Endothelial cell of umbilical vein (primary cell): ENCODE results near the gene SPATS2L. TPM values are rescaled to one million over a fixed set of nuclear protein-coding genes. Genes with fewer than 3 reads are reported as not detected.

Experiments used
- BruUV-seq: library from RNA; stranded (reverse); fragments of 400-500 nt; replicated peaks from 2 replicates; lab custom pipeline; 2021; lab: Mats Ljungman, UMichigan
- CTCF ChIA-PET: fragments of 300-600, 350-600 bp; sonication (Branson Sonifier 250); formaldehyde crosslinking; loops from one replicate; lab custom pipeline; 2021; ENCODE audit warnings: antibody characterized with exemption, inconsistent platforms; lab: Charles Lee
- POLR2A ChIA-PET: fragments of 300-600, 350-600 bp; sonication (Branson Sonifier 250); formaldehyde crosslinking; loops from one replicate; lab custom pipeline; 2021; ENCODE audit warnings: antibody characterized with exemption, inconsistent platforms; lab: Charles Lee
- DNase-seq: peaks from one replicate; pipeline ENCODE4 v3.0.0-alpha.2; 2011; ENCODE audit warnings: low read depth, low spot score
- FAIRE-seq: peaks from 2 replicates; lab custom pipeline; 2011; peaks lifted over from hg19 to GRCh38; lab: Jason Lieb, UNC
- H2AFZ ChIP-seq: 2 replicates; pipeline ENCODE4 v1.6.0; 2012; ENCODE audit warnings: low read depth, low read length, control low read depth, inconsistent platforms
- H3K27ac ChIP-seq: 2 replicates; pipeline ENCODE4 v1.5.1; 2011; ENCODE audit warnings: low read depth, mild to moderate bottlenecking, control low read depth, low read length, moderate library complexity; ENCODE audit not compliant: insufficient read depth
- H3K27me3 ChIP-seq, 2 experiments: 2 replicates each; pipeline versions ENCODE4 v1.6.0 to v1.6.1; 2011; ENCODE audit warnings: low read length in 2 of 2, mixed read lengths in 1 of 2; ENCODE audit not compliant: control insufficient read depth in 2 of 2, insufficient read depth in 2 of 2
- H3K36me3 ChIP-seq, 2 experiments: 2 replicates in 1 of 2; 3 replicates in 1 of 2; pipeline ENCODE4 v1.5.1; 2011; ENCODE audit warnings: low read length in 2 of 2, mild to moderate bottlenecking in 1 of 2, moderate library complexity in 1 of 2; ENCODE audit not compliant: control insufficient read depth in 2 of 2, insufficient read depth in 2 of 2; ENCODE audit errors: extremely low read depth in 1 of 2
- H3K4me1 ChIP-seq: 3 replicates; pipeline ENCODE4 v1.5.1; 2011; ENCODE audit warnings: mild to moderate bottlenecking, low read length; ENCODE audit not compliant: control insufficient read depth, insufficient read depth; ENCODE audit errors: extremely low read depth
- H3K4me2 ChIP-seq: 2 replicates; pipeline ENCODE4 v1.6.1; 2011; ENCODE audit warnings: low read length, control low read depth, mixed read lengths; ENCODE audit not compliant: insufficient read depth
- H3K4me3 ChIP-seq, 3 experiments: fragments of 200-600 bp in 1 of 3; sonication (generic), shearing (Covaris generic) in 1 of 3; replicated peaks in 1 of 3; 2 replicates each; pipeline ENCODE4 v1.5.1; 2011 to 2016; ENCODE audit warnings: control low read depth in 3 of 3, low read length in 3 of 3, mild to moderate bottlenecking in 2 of 3, inconsistent platforms in 1 of 3, low read depth in 1 of 3, moderate library complexity in 1 of 3; ENCODE audit not compliant: insufficient read depth in 1 of 3
- H3K79me2 ChIP-seq: 2 replicates; pipeline ENCODE4 v1.6.0; 2012; ENCODE audit warnings: low read length, inconsistent platforms; ENCODE audit not compliant: control insufficient read depth, insufficient read depth
- H3K9ac ChIP-seq: replicated peaks from 2 replicates; pipeline ENCODE3; 2011; ENCODE audit warnings: low read length, control low read depth; ENCODE audit not compliant: insufficient read depth; ENCODE audit errors: extremely low read depth
- H3K9me1 ChIP-seq: replicated peaks from 3 replicates; pipeline ENCODE4 v1.6.0; 2011; ENCODE audit warnings: mild to moderate bottlenecking, low read length; ENCODE audit not compliant: control insufficient read depth, insufficient read depth; ENCODE audit errors: extremely low read depth
- H3K9me3 ChIP-seq: replicated peaks from 2 replicates; pipeline ENCODE4 v1.5.1; 2012; ENCODE audit warnings: low read length, inconsistent platforms; ENCODE audit not compliant: control insufficient read depth, insufficient read depth
- H4K20me1 ChIP-seq: replicated peaks from 2 replicates; pipeline ENCODE3; 2011; ENCODE audit warnings: mild to moderate bottlenecking, low read length; ENCODE audit not compliant: control insufficient read depth, insufficient read depth; ENCODE audit errors: extremely low read depth
- CTCF ChIP-seq, 2 donors: IDR thresholded peaks; 1 replicate in 1 of 2; 2 replicates in 1 of 2; pipeline ENCODE4 v1.5.1; 2011; ENCODE audit warnings: low read length in 2 of 2, mild to moderate bottlenecking in 2 of 2, moderate library complexity in 2 of 2, control low read depth in 1 of 2, inconsistent platforms in 1 of 2, low read depth in 1 of 2; ENCODE audit not compliant: insufficient read depth in 1 of 2; ENCODE audit errors: extremely low read depth in 1 of 2
- EZH2 ChIP-seq: IDR thresholded peaks from 2 replicates; pipeline ENCODE4 v1.6.1; 2012; ENCODE audit warnings: borderline replicate concordance, low read depth, mild to moderate bottlenecking, moderate library complexity, low read length, inconsistent platforms; ENCODE audit not compliant: severe bottlenecking
- FOS ChIP-seq: IDR thresholded peaks from 2 replicates; pipeline ENCODE4 v1.6.1; 2011; ENCODE audit warnings: mild to moderate bottlenecking, low read length, moderate library complexity, borderline replicate concordance; ENCODE audit not compliant: insufficient read depth
- GATA2 ChIP-seq: IDR thresholded peaks from 2 replicates; pipeline ENCODE4 v1.7.0; 2011; ENCODE audit warnings: low read depth, mild to moderate bottlenecking, moderate library complexity, mixed read lengths, low read length; ENCODE audit not compliant: insufficient read length, insufficient read depth
- JUN ChIP-seq: IDR thresholded peaks from 2 replicates; pipeline ENCODE4 v1.6.1; 2011; ENCODE audit warnings: borderline replicate concordance, low read depth; ENCODE audit not compliant: insufficient read length, insufficient read depth
- MYC ChIP-seq: IDR thresholded peaks from one replicate; pipeline ENCODE4 v1.6.1; 2011; ENCODE audit warnings: mild to moderate bottlenecking, low read depth, low read length
- POLR2A ChIP-seq: IDR thresholded peaks from 2 replicates; pipeline ENCODE4 v1.6.1; 2012; ENCODE audit warnings: low read depth, mild to moderate bottlenecking, control low read depth, low read length
- POLR2AphosphoS5 ChIP-seq: IDR thresholded peaks from 2 replicates; pipeline ENCODE4 v1.6.1; 2012; ENCODE audit warnings: low read depth, mild to moderate bottlenecking, control low read depth, low read length, moderate library complexity; ENCODE audit not compliant: insufficient read depth
- dilution Hi-C: fragments of 300-500 bp; cut with MboI; formaldehyde crosslinking; loops from one replicate; pipeline ENCODE4 v1.15.0; 2019; ENCODE audit warnings: low sequenced_read_pairs; ENCODE audit not compliant: extremely low pct_ligation_motif_present
- intact Hi-C: fragments of 100-400 bp; cut with micrococcal nuclease; formaldehyde crosslinking; loops from one replicate; pipeline ENCODE4 v1.10.0; 2022
- polyA plus RNA-seq, 4 experiments: library from polyadenylated mRNA; depleted of rRNA in 3 of 4; stranded (reverse) in 3 of 4; unstranded in 1 of 4; fragments of >200 nt; gene quantifications; 2 replicates each; pipeline versions ENCODE4 v1.2.1 to v1.2.3, GENCODE V29; 2011 to 2012; ENCODE audit warnings: missing spikeins in 1 of 4
- total RNA-seq: library from RNA; stranded (reverse); gene quantifications from 2 replicates; pipeline ENCODE4 v1.2.3, GENCODE V29; 2021
- TF ChIP-seq, protein P1 (sequence below): IDR thresholded peaks from 2 replicates; pipeline ENCODE4 v1.6.1; 2011; ENCODE audit not compliant: insufficient read depth, insufficient read length

SPATS2L gene
- total and polyA plus RNA-seq, 2 donors (not counting 3 experiments of a cell fraction or from before 2014, with no cell fraction given) = 29.1 to 72.9 TPM

DNA sequence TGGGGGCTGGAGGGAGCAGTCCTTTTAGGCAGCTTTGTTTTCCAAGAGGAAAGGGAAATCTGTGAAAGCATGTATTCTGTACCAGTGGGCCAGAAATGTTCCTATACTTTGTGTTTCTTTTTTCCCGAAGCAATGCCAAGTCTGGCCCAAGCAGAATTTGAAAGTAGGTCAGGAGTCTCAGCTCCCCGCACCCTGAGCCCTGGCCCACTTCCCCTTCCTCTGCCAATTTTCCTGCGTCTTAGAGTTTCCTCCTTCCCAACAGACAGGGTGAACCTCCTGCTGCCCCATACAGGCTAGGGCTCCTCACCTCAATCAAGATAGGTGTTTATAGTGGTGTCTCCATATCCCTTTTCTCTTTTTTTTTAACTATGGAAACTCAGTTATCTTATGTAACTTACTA lies 138.0 kb downstream of the SPATS2L start:
- Histone ChIP-seq H3K4me3 (no peak overlapping the region), H3K4me2 (no peak overlapping the region), H3K9me1 (peaks cover 2% of the 10 kb centered on the region), H4K20me1 (no peaks in the 10 kb centered on the region), H3K9me3 (no peaks in the 10 kb centered on the region), H3K36me3 (peaks cover 2 to 5% of the 10 kb centered on the region in 2 experiments), H2AFZ (no peak overlapping the region), H3K27me3 (no peaks in the 10 kb centered on the region), H3K27ac (no peak overlapping the region), H3K79me2 (no peaks in the 10 kb centered on the region), H3K9ac (no peak overlapping the region), H3K4me1 (no peaks in the 10 kb centered on the region)
- FAIRE-seq (no peak), DNase-seq (no peak)
- intact Hi-C loops (no loop called here), dilution Hi-C loops (no loop called here)
- ChIA-PET POLR2A (no interaction called here), CTCF (interaction anchor here (1.0 to 1.2 kb wide), 2 partner anchors 29 to 41 kb away, joined by 3 read pairs; no protein-coding TSS in a partner anchor)
- TF ChIP-seq POLR2A (no peak), GATA2 (no peak), FOS (no peak)
- BruUV-seq = no TSS peak

- dilution Hi-C loops (no loop called here), intact Hi-C loops (no loop called here)
- no peaks in the 10 kb centered on the region for H3K27me3 ChIP-seq
- no peaks in the 10 kb centered on the region for H3K9me1 ChIP-seq
- H3K9me3 ChIP-seq = no peaks in the 10 kb centered on the region
- no peak for TF ChIP-seq EZH2
- TF ChIP-seq GATA2 = no peak
- TF ChIP-seq, protein P1, sequence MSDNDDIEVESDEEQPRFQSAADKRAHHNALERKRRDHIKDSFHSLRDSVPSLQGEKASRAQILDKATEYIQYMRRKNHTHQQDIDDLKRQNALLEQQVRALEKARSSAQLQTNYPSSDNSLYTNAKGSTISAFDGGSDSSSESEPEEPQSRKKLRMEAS = no peak
- TF ChIP-seq POLR2A = no peak
- no peak for TF ChIP-seq FOS
- no peak for TF ChIP-seq POLR2AphosphoS5
- no peak for TF ChIP-seq JUN
- TF ChIP-seq CTCF (IDR thresholded peaks at IDR 0.05; ENCODE audit: extremely low read depth in 1 of 2, insufficient read depth in 1 of 2, low read depth in 1 of 2, low read length in 2 of 2) = no peak
- TF ChIP-seq MYC = no peak
- no peak overlapping the region for H3K4me3 ChIP-seq
- no peak overlapping the region for H2AFZ ChIP-seq
- BruUV-seq = no TSS peak
- H4K20me1 ChIP-seq = no peaks in the 10 kb centered on the region
- ChIA-PET CTCF (interaction anchor here (0.8 kb wide), 1 partner anchor 18 kb away, joined by 3 read pairs; no protein-coding TSS in a partner anchor), POLR2A (no interaction called here)
- H3K4me2 ChIP-seq = no peak overlapping the region
- no peak overlapping the region for H3K27ac ChIP-seq
- H3K9ac ChIP-seq = no peak overlapping the region
- H3K36me3 ChIP-seq = peaks cover 2 to 5% of the 10 kb centered on the region in 2 experiments
- H3K79me2 ChIP-seq = no peaks in the 10 kb centered on the region
- DNase-seq (no peak), FAIRE-seq (no peak)
- H3K4me1 ChIP-seq = no peaks in the 10 kb centered on the region
These were observed 138.8 kb downstream of the SPATS2L start for GRCh38 chr2:200445284-200445683.
